NCI-H526 treated with DMSO at 0.1 percent for 48 hours (cell line): ENCODE measurements around the gene BIVM.

Experiments
- DNase-seq: peaks from one replicate; lab custom pipeline; 2025; lab: John Stamatoyannopoulos, UW

Gene BIVM

GRCh38 chr13:102881819-102882686, 83.1 kb downstream of the BIVM start:
- no peak for DNase-seq
